GM21825 (cell line): ENCODE measurements around the gene ISCA2.
"Not testable (repeated sequence)": the region's sequence is repeated elsewhere in the genome, so short reads cannot be mapped to it uniquely, and the experiment has no call there.

Experiments used
- ATAC-seq: cut with Tn5 transposase; IDR thresholded peaks from one replicate; pipeline ENCODE4 v1.9.1; 2021; ENCODE audit warnings: mild to moderate bottlenecking, moderate library complexity; ENCODE audit not compliant: unreplicated experiment

The ISCA2 gene

GRCh38 chr14:74526854-74527585, 33.5 kb downstream of the ISCA2 start:
- no peak for ATAC-seq

GRCh38 chr14:74527736-74528280, 34.2 kb downstream of the ISCA2 start:
- ATAC-seq: no peak

GRCh38 chr14:74528406-74528805, 34.8 kb downstream of the ISCA2 start:
- ATAC-seq: no peak

DNA sequence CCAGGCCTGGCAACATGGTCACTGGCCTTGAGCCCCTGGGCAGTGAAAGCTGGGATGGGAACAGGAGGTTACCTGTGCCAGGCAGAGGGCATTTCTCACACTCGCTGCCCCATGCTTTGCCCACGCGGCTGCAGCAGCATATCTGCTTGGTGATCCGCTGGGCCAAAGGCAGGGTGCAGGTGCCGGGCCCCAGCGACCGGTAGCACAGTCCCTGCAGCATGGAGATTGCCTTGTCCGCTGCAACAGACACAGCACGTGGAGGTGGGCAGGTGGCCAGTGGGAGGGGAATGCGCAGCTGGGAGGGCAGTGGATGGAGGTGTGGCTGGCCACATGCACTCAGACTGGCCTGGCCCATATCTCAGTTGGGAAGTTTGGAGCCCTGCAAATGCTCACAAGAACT, 35.3 kb downstream of the ISCA2 start:
- ATAC-seq: no peak

GRCh38 chr14:74531006-74531405, 37.4 kb downstream of the ISCA2 start:
- no peak for ATAC-seq

DNA sequence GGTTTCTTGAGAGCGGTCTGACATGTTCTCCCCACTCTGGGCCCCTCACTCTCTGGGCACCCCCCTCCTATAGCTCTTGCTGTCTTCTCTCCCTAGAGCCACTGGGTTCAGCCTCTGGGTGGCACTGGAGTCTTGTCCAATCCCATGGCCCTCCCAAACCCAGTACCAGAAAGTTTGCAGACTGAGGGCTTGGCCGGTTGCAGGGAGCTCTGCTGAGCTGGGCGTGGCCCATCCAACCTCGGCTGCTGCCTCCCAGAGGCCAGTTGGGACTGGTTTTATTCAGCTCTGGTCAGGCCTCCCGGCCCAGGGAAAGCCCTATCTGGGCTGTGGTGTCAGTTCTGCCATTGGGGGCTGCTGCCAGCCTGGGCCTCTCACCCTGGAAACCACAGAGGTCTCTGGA, 37.9 kb downstream of the ISCA2 start:
- no peak for ATAC-seq

DNA sequence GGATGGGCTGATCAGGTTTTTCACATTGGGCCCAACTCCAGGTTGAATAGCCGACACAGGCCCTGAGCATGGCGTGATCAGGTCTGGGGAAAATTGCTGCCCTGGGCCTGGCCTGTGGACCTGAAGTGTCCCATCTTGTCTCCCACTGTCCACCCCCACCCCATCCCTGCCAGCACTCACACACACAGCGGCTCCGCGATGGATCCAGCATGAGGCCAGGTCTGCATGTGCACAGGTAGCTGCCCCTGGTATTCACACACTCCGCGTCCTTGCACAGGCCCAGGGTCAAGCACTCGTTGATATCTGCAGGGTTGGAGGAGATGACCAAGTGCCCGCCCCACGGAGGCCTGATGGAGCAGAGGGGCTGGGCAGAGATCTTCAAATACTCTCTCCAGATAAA, 38.7 kb downstream of the ISCA2 start:
- no peak for ATAC-seq

DNA sequence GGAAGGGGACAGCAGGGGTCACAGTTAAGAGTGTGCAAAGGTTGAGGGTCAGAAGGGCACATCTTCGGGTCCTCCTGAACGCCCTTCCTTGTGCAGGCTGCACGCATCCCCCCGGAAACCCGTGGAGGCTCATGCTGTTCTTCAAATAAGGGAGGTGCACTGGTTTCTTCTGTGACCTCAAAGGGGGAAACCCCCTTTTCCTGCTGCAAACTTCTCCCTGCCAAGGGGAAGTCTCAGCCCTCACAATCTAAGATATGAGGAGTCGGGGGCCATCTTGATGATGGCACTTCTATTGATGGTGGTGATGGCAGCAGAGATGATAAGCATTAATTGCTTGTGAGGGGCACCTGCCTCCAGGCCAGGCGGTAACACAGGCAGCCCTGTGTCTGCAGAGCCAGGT, 40.0 kb downstream of the ISCA2 start:
- no peak for ATAC-seq

DNA sequence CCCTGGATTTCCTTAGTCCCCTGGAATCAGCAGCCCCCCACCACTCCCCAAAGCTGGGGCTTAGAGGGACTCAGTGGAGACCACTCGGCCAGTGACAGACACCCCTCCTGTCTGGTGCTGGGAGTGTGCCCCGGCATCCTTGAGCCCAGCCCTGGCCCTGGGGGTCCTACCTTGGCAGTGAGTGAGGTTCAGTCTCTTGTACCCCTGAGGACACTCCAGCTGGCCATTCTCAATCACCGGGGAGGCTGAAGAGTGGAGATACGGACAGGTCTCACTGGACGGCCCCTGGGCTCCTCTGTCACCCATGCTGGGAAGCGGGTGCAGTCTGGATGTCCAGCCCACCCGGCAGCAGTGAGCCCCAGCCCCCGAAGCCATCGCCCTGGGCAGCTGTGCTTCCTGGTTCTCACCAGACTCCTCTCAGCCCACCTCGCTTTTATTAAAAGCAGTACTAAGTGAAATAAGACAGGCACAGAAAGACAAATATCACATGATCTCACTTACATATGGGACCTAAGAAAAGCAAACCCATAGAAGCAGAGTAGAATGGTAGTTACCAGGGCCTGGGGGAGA, 42.3 kb downstream of the ISCA2 start:
- ATAC-seq: no peak

- ATAC-seq: not testable (repeated sequence)
Observed at GRCh38 chr14:74536336-74536735, 42.8 kb downstream of the ISCA2 start.

DNA sequence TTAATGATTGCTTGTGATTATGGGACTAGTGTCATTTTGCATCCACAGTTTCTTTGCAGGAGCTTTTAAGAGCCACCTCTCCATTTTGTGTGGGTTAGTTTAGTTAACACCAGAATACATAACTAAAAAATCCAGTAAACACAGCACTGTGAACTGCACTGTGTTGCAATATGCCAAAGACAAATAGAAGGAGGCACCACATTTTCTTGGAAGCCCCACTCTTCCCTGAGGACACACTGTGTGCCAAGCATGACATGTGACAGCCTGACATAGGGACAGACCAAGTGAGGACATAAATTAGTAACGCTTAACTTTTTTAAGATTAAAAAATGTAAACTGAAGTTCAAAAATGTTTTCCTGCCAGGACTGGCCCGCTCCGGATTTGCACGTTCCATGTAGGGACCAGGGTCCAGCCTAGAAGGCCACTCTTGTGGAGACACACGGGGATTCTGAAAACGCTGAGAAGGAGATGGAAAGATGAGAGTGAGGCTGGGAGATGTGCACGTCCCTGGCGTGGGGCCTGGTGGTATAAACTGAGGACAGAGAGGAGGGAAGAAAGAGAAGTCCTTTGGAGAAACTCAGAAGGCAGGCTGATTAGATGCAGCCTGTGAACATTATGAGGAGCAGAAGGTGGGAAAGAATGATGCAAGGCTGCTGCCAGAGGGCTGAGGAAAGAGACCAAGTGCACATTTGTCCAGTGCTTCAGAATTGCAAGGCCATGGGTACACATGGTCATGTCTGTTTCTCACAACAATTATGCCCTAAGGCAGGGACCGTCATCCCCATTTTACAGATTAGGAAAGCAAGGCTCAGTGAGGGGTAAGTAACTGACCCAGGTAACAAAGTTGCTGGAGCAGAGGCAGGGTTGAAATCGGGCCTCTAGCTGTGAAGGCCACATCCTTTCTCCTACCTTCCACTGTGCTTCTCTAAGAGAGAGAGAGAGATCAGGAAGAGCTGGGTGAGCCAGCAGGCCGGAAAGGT, 45.1 kb downstream of the ISCA2 start:
- ATAC-seq: no peak

DNA sequence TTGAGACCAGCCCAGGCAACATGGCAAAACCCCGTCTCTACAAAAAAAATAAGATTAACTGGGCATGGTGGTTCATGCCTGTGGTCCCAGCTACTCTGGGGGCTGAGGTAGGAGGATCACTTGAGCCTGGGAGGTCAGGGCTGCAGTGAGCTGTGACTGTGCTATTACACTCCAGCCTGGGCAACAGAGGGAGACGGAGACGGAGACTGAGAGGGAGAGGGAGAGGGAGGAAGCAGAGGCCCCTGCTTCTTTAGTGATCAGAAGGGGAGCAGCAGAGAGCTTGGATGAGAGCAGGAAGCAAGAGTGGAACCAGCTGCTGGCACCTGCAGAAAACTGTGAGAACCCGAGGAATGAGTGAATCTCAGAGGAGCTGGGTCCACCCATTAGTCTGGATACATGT, 45.9 kb downstream of the ISCA2 start:
- ATAC-seq: no peak

GRCh38 chr14:74541225-74541624, 47.7 kb downstream of the ISCA2 start:
- no peak for ATAC-seq

DNA sequence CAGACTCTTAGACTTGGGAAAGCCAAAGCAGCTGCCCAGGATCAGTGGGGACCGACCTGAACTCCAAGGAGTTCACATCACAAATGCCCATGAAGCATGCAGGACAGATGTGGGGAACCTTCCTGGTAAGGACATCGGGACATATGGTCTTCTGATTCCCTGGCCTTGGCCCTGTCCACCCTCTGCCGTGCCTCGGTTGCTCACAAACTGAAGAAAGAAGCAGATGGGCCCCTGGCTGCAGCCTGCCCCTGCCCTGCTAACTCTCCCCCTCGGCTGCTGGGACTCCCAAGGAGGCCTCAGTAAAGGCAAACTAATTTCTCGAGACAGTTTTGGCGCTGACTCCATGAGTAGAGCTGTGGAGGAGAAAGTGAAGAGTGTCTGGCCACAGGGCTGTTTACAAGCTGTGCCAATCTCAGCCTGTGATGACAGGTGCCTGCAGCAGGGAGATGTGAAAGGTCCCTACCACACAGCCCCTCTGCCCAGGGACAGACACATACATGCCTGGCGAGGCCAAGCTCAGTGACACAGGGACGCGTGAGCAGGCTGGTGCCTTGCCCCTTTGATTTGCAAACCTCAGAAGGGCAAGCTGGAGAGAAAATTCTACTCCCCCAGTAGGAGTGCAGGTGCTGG, 48.6 kb downstream of the ISCA2 start:
- no peak for ATAC-seq

- no peak for ATAC-seq
Observed at GRCh38 chr14:74543771-74544438, 50.3 kb downstream of the ISCA2 start.

GRCh38 chr14:74545386-74545785, 51.8 kb downstream of the ISCA2 start:
- no peak for ATAC-seq

GRCh38 chr14:74546416-74546815, 52.9 kb downstream of the ISCA2 start:
- no peak for ATAC-seq
